Gastroesophageal sphincter (tissue), 4 donors: Measurements from ENCODE around the gene JMJD4. TPM values are rescaled to one million over a fixed set of nuclear protein-coding genes. Genes with fewer than 3 reads are reported as not detected.

ENCODE experiments used
- ATAC-seq: fragments of 150-250 bp; one replicate; pipeline ENCODE4 v1.9.1; 2016; ENCODE audit warnings: mild to moderate bottlenecking, moderate library complexity
- H3K27ac ChIP-seq, 4 donors: fragments of 200-600 bp; sonication (generic) in 3 of 4; 1 replicate in 3 of 4; 2 replicates in 1 of 4; pipeline ENCODE4 v1.5.1; 2016 to 2019
- H3K27me3 ChIP-seq: fragments of 200-600 bp; sonication (generic); one replicate; pipeline ENCODE4 v1.5.1; 2019
- H3K36me3 ChIP-seq, 2 donors: fragments of 200-600 bp; sonication (generic); one replicate each; pipeline ENCODE4 v1.5.1; 2019; ENCODE audit warnings: control low read depth in 1 of 2
- H3K4me1 ChIP-seq, 3 donors: fragments of 200-600 bp; sonication (generic); 1 replicate in 2 of 3; 2 replicates in 1 of 3; pipeline ENCODE4 v1.5.1; 2016 to 2019; ENCODE audit warnings: control low read depth in 2 of 3
- H3K4me3 ChIP-seq, 2 donors: fragments of 200-600 bp; sonication (generic); one replicate each; pipeline ENCODE4 v1.5.1; 2019; ENCODE audit warnings: mild to moderate bottlenecking in 1 of 2, moderate library complexity in 1 of 2
- H3K9me3 ChIP-seq, 3 donors: fragments of 200-600 bp; sonication (generic); one replicate each; pipeline ENCODE4 v1.5.1; 2017 to 2019; ENCODE audit warnings: control low read depth in 2 of 3
- EP300 ChIP-seq: sonication (generic); formaldehyde crosslinking; IDR thresholded peaks from one replicate; pipeline ENCODE4 v1.6.1; 2017; ENCODE audit warnings: antibody characterized with exemption, mild to moderate bottlenecking
- POLR2A ChIP-seq, 2 donors: fragments of 450-650 bp; IDR thresholded peaks; one replicate each; pipeline ENCODE4 v1.6.1; 2017; ENCODE audit warnings: antibody characterized with exemption in 2 of 2, mild to moderate bottlenecking in 2 of 2, moderate library complexity in 1 of 2
- POLR2AphosphoS5 ChIP-seq: sonication (generic); formaldehyde crosslinking; IDR thresholded peaks from one replicate; pipeline ENCODE4 v1.6.1; 2017; ENCODE audit warnings: antibody characterized with exemption
- WGBS, 2 donors: methylation state at CpG; one replicate each; pipeline ENCODE4 v1.1.5; 2018; ENCODE audit warnings: low coverage in 1 of 2; 5-methylcytosine and 5-hydroxymethylcytosine counted together
- total RNA-seq, 4 donors: library from RNA; depleted of rRNA; stranded (reverse); fragments of >200 nt; gene quantifications; one replicate each; pipeline ENCODE4 v1.1.0, GENCODE V29; 2016
- TF ChIP-seq, protein P1 (sequence below), 4 experiments: fragments of 200-600 bp in 2 of 4; fragments of 450-650 bp in 2 of 4; sonication (generic) in 1 of 4; IDR thresholded peaks; one replicate each; pipeline ENCODE4 v1.5.1; 2017 to 2019; ENCODE audit warnings: antibody characterized with exemption in 4 of 4, mild to moderate bottlenecking in 2 of 4, moderate library complexity in 2 of 4

The JMJD4 gene
- total RNA-seq, 4 donors from 2014 or later, result 13.8 to 19.5 (median 17.0) TPM

DNA sequence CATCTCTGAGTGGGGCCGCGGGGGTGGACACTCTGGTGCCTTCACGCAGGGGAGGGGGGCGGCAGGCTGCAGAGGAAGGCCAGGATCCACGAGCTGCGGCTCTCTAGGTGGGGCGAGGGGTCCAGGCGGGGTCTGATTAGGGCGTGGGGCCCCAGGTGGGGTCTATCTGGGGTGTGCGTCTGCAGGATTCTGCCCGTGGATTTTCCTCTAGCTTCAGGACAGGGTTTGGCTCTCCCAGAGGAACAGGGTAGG is 6.3 kb downstream of the JMJD4 start:
- peaks cover 0 to 50% (median 13%) of the 10 kb centered on the region in 3 donors for H3K4me1 ChIP-seq
- WGBS, 2 donors, result no CpG with 5 or more reads among the region's 11 CpGs
- H3K27me3 ChIP-seq, result no peaks in the 10 kb centered on the region
- peaks cover 0 to 31% of the 10 kb centered on the region in 2 donors for H3K36me3 ChIP-seq
- peak overlapping the region; percentile 37 to 65 for H3K4me3 ChIP-seq
- no peak for ATAC-seq
- H3K9me3 ChIP-seq, result no peaks in the 10 kb centered on the region
- TF ChIP-seq POLR2A (IDR thresholded peaks at IDR 0.05) (peak in 1 of 2 donors; percentile 8), POLR2AphosphoS5 (no peak), EP300 (no peak)
- TF ChIP-seq, protein P1, sequence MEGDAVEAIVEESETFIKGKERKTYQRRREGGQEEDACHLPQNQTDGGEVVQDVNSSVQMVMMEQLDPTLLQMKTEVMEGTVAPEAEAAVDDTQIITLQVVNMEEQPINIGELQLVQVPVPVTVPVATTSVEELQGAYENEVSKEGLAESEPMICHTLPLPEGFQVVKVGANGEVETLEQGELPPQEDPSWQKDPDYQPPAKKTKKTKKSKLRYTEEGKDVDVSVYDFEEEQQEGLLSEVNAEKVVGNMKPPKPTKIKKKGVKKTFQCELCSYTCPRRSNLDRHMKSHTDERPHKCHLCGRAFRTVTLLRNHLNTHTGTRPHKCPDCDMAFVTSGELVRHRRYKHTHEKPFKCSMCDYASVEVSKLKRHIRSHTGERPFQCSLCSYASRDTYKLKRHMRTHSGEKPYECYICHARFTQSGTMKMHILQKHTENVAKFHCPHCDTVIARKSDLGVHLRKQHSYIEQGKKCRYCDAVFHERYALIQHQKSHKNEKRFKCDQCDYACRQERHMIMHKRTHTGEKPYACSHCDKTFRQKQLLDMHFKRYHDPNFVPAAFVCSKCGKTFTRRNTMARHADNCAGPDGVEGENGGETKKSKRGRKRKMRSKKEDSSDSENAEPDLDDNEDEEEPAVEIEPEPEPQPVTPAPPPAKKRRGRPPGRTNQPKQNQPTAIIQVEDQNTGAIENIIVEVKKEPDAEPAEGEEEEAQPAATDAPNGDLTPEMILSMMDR (IDR thresholded peaks at IDR 0.05), result no peak
- peak overlapping the region; percentile 4 to 87 (median 80) for H3K27ac ChIP-seq

- H3K4me3 ChIP-seq, result peak overlapping the region; percentile 37 to 65
- H3K27me3 ChIP-seq, result no peaks in the 10 kb centered on the region
- 0% methylated on average over 2 of the region's 51 CpGs; no CpG with 5 or more reads in 1 of the 2 donors for WGBS, 2 donors
- peaks cover 0 to 26% of the 10 kb centered on the region in 2 donors for H3K36me3 ChIP-seq
- ATAC-seq, result peak; percentile 74
- H3K9me3 ChIP-seq, result no peaks in the 10 kb centered on the region
- H3K4me1 ChIP-seq, result peaks cover 0 to 45% (median 9%) of the 10 kb centered on the region in 3 donors
- peak overlapping the region; percentile 4 to 87 (median 80) for H3K27ac ChIP-seq
- TF ChIP-seq POLR2AphosphoS5 (peak; percentile 6), EP300 (no peak)
- TF ChIP-seq, protein P1 (IDR thresholded peaks at IDR 0.05), result peak in 1 of 4 experiments; percentile 12
These were observed 6.8 kb downstream of the JMJD4 start for GRCh38 chr1:227728059-227728891.

DNA sequence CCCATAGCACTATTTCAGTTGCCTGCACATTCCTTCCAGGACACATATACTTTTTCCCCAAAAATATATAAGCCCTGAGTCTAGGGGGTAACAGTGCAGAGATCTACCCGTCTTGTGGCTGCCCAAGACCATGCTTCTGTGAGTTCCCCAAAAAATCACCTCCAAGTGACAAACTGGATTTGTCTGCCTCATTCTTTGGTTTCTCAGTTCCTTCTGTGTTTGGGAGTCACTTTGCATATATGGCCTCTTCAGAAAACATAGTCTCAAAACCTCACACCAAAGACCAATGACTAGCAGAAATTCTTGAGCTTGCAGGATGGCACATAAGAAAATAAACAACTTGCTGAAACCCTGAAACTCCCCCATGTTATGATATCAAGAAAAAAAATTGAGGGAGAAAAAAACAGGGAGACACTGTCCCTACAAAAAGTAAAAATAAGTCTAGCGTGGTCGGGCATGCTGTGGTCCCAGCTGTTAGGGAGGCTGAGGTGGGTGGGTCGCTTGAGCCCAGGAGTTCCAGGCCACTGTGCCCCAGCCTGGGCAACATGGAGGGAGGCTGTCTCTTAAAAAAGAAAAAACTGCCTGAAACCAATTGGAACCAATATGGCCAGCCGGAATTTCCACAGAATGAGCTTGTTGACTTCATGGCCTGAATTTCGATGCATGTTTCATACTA is 8.0 kb downstream of the JMJD4 start:
- WGBS, 2 donors, result 78 to 87% methylated on average over 6 of the region's 6 CpGs
- no peak for TF ChIP-seq POLR2A (IDR thresholded peaks at IDR 0.05)
- no peak for TF ChIP-seq POLR2AphosphoS5
- TF ChIP-seq EP300, result no peak
- TF ChIP-seq, protein P1 (IDR thresholded peaks at IDR 0.05), result no peak
- H3K27me3 ChIP-seq, result no peaks in the 10 kb centered on the region
- peaks cover 0 to 7% (median 0%) of the 10 kb centered on the region in 3 donors for H3K9me3 ChIP-seq
- peaks cover 0 to 14% of the 10 kb centered on the region in 2 donors for H3K36me3 ChIP-seq
- ATAC-seq, result no peak
- no peak overlapping the region for H3K27ac ChIP-seq
- H3K4me3 ChIP-seq, result no peak overlapping the region
- peaks cover 0 to 41% (median 9%) of the 10 kb centered on the region in 3 donors for H3K4me1 ChIP-seq

DNA sequence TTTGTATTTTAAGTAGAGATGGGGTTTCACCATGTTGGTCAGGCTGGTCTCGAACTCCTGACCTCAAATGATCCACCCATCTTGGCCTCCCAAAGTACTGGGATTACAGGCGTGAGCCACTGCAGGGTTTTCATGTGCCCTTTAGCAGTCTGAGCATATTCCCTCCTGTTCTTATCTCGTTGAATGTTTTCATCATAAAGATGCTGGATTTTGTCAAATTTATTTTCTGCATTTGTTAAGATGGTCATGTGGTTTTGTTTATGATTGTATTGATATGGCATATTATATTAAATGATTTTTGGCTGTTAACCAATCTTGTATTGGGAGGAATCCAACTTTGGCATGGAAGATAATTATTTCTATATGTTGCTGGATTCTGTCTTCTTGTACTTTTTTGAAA is 8.8 kb downstream of the JMJD4 start:
- ATAC-seq, result no peak
- TF ChIP-seq POLR2A (IDR thresholded peaks at IDR 0.05) (no peak), EP300 (no peak), POLR2AphosphoS5 (no peak)
- TF ChIP-seq, protein P1 (IDR thresholded peaks at IDR 0.05), result no peak
- Histone ChIP-seq H3K4me3 (no peak overlapping the region), H3K27me3 (no peaks in the 10 kb centered on the region), H3K4me1 (peaks cover 0 to 36% (median 9%) of the 10 kb centered on the region in 3 donors), H3K9me3 (peaks cover 0 to 15% (median 0%) of the 10 kb centered on the region in 3 donors), H3K36me3 (peaks cover 0 to 6% of the 10 kb centered on the region in 2 donors), H3K27ac (no peak overlapping the region)
- 74% methylated on average over 3 of the region's 3 CpGs; no CpG with 5 or more reads in 1 of the 2 donors for WGBS, 2 donors
